ENCODE results near the gene DDRGK1.

GRCh38 chr20:3194617-3195280, 9.7 kb downstream of the DDRGK1 start:
- TF ChIP-seq REST (IDR thresholded peaks at IDR 0.05; ENCODE audit: borderline replicate concordance) (no peak), CTCF (IDR thresholded peaks at IDR 0.05; ENCODE audit: poor library complexity, severe bottlenecking) (no peak), EZH2 (IDR thresholded peaks at IDR 0.05; ENCODE audit: borderline replicate concordance, insufficient read depth, low read length, poor library complexity, severe bottlenecking) (no peak)
